WTC11 (cell line): ENCODE results near the gene FTH1. TPM values are rescaled to one million over a fixed set of nuclear protein-coding genes. Genes with fewer than 3 reads are reported as not detected.
A peak's percentile ranks its signal among the peaks of the same experiment; 100 is the strongest.
"Not testable (repeated sequence)": the region's sequence is repeated elsewhere in the genome, so short reads cannot be mapped to it uniquely, and the experiment has no call there.

Experiments
- ATAC-seq: fragments of 200-7000 bp; cut with Tn5 transposase; 2 replicates; pipeline ENCODE4 v1.10.0; 2021; ENCODE audit warnings: mild to moderate bottlenecking, moderate library complexity
- CTCF ChIA-PET: fragments of 300-600 bp; sonication (Branson Sonifier 250); formaldehyde crosslinking; loops from one replicate; lab custom pipeline; 2021; ENCODE audit warnings: antibody characterized with exemption; lab: Charles Lee
- POLR2A ChIA-PET: fragments of 350-600 bp; sonication (Branson Sonifier 250); formaldehyde crosslinking; loops from one replicate; lab custom pipeline; 2021; ENCODE audit warnings: antibody characterized with exemption; lab: Charles Lee
- DNase-seq: peaks from one replicate; pipeline ENCODE4 v3.0.0; 2021; ENCODE audit warnings: low spot score
- H3K27ac Mint-ChIP-seq: 2 replicates; pipeline ENCODE4 v1.8.0; 2021; ENCODE audit warnings: mixed read lengths
- H3K27me3 Mint-ChIP-seq: 2 replicates; pipeline ENCODE4 v1.8.0; 2021; ENCODE audit warnings: low read depth, mild to moderate bottlenecking, moderate library complexity, mixed read lengths
- H3K36me3 Mint-ChIP-seq: 2 replicates; pipeline ENCODE4 v1.8.0; 2021; ENCODE audit warnings: mixed read lengths
- H3K4me1 Mint-ChIP-seq: 2 replicates; pipeline ENCODE4 v1.8.0; 2022; ENCODE audit warnings: mixed read lengths
- H3K4me3 Mint-ChIP-seq: 2 replicates; pipeline ENCODE4 v1.8.0; 2021; ENCODE audit warnings: mild to moderate bottlenecking, moderate library complexity, mixed read lengths
- H3K9me3 Mint-ChIP-seq: 2 replicates; pipeline ENCODE4 v1.8.0; 2021; ENCODE audit warnings: mixed read lengths
- ATF1 ChIP-seq: sonication (generic); formaldehyde crosslinking; IDR thresholded peaks from 2 replicates; pipeline ENCODE4 v1.8.1; 2023; ENCODE audit warnings: mild to moderate bottlenecking, moderate library complexity, missing genetic modification reagents
- CREB1 ChIP-seq: sonication (generic); formaldehyde crosslinking; IDR thresholded peaks from 2 replicates; pipeline ENCODE4 v1.8.0; 2023; ENCODE audit warnings: mild to moderate bottlenecking, missing genetic modification reagents
- ESRRA ChIP-seq: sonication (generic); formaldehyde crosslinking; IDR thresholded peaks from 2 replicates; pipeline ENCODE4 v1.8.1; 2022; ENCODE audit warnings: mild to moderate bottlenecking, missing genetic modification reagents, borderline replicate concordance
- GABPB1 ChIP-seq: sonication (generic); formaldehyde crosslinking; IDR thresholded peaks from 2 replicates; pipeline ENCODE4 v1.8.1; 2023; ENCODE audit warnings: mild to moderate bottlenecking, missing genetic modification reagents
- MXD4 ChIP-seq: fragments of 250-450 bp; sonication (Bioruptor Pico); IDR thresholded peaks from 2 replicates; pipeline ENCODE4 v1.8.0; 2021; ENCODE audit warnings: mild to moderate bottlenecking, moderate library complexity, borderline replicate concordance
- NR1H2 ChIP-seq: sonication (generic); formaldehyde crosslinking; IDR thresholded peaks from 2 replicates; pipeline ENCODE4 v1.9.0; 2021; ENCODE audit warnings: mild to moderate bottlenecking, moderate library complexity, missing genetic modification reagents
- PRRX2 ChIP-seq: fragments of 250-450 bp; sonication (Bioruptor Pico); IDR thresholded peaks from 2 replicates; pipeline ENCODE4 v1.8.0; 2021; ENCODE audit warnings: mild to moderate bottlenecking
- SMAD3 ChIP-seq: sonication (generic); formaldehyde crosslinking; IDR thresholded peaks from 2 replicates; pipeline ENCODE4 v1.8.0; 2022; ENCODE audit warnings: missing genetic modification reagents, mild to moderate bottlenecking, borderline replicate concordance
- SOX15 ChIP-seq: fragments of 250-450 bp; sonication (Bioruptor Pico); IDR thresholded peaks from 2 replicates; pipeline ENCODE4 v1.9.0; 2021; ENCODE audit warnings: mild to moderate bottlenecking
- TEAD4 ChIP-seq: sonication (generic); formaldehyde crosslinking; IDR thresholded peaks from 2 replicates; pipeline ENCODE4 v1.8.0; 2022; ENCODE audit warnings: mild to moderate bottlenecking, missing genetic modification reagents
- ZNF263 ChIP-seq: sonication (generic); formaldehyde crosslinking; IDR thresholded peaks from 2 replicates; pipeline ENCODE4 v1.8.1; 2022; ENCODE audit warnings: low read depth, mild to moderate bottlenecking, moderate library complexity, missing genetic modification reagents
- ZNF423 ChIP-seq: fragments of 250-450 bp; sonication (Bioruptor Pico); IDR thresholded peaks from 2 replicates; pipeline ENCODE4 v2.1.2; 2022; ENCODE audit warnings: mild to moderate bottlenecking, moderate library complexity
- total RNA-seq: library from RNA; stranded (reverse); gene quantifications from 3 replicates; pipeline ENCODE4 v1.2.3, GENCODE V29; 2021
- TF ChIP-seq, protein P1 (sequence below): sonication (generic); formaldehyde crosslinking; conservative IDR thresholded peaks from 2 replicates; pipeline ENCODE4 v1.8.1; 2022; ENCODE audit warnings: mild to moderate bottlenecking, missing genetic modification reagents
- TF ChIP-seq, protein P2 (sequence below): sonication (generic); formaldehyde crosslinking; IDR thresholded peaks from 2 replicates; pipeline ENCODE4 v1.8.1; 2023; ENCODE audit warnings: mild to moderate bottlenecking, moderate library complexity, missing genetic modification reagents
- TF ChIP-seq, protein P3 (sequence below): sonication (generic); formaldehyde crosslinking; IDR thresholded peaks from 2 replicates; pipeline ENCODE4 v1.8.1; 2022; ENCODE audit warnings: mild to moderate bottlenecking, missing genetic modification reagents, moderate library complexity, borderline replicate concordance
- TF ChIP-seq, protein P4 (sequence below): sonication (generic); formaldehyde crosslinking; conservative IDR thresholded peaks from 2 replicates; pipeline ENCODE4 v1.8.1; 2023; ENCODE audit warnings: mild to moderate bottlenecking, low read depth, missing genetic modification reagents, moderate library complexity

Gene FTH1
- total RNA-seq, 1 experiment from 2014 or later = 1,108 TPM

DNA sequence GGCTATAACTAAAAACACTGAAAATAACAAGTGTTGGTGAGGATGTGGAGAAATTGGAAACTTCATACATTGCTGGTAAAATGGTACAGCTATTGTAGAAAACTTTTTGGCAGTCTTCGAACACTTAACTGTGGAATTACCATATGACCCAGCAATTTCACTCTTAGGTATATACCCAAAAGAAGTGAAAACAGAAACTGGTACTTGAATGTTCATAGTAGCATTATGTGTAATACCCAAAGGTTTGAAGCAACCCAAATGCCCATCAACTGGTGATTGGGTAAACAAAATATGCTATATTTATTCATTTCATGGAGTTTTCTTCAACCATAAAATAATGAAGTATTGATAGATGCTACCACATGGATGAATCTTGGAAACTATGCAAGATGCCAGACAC, 40.8 kb upstream of the FTH1 start (continued):
- TF ChIP-seq ZNF263 (CRISPR knock-in tag) = no peak
- TF ChIP-seq, protein P1, sequence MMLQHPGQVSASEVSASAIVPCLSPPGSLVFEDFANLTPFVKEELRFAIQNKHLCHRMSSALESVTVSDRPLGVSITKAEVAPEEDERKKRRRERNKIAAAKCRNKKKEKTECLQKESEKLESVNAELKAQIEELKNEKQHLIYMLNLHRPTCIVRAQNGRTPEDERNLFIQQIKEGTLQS (CRISPR knock-in tag) = no peak
- TF ChIP-seq ESRRA (CRISPR knock-in tag) = no peak
- TF ChIP-seq SMAD3 = no peak
- TF ChIP-seq, protein P2, sequence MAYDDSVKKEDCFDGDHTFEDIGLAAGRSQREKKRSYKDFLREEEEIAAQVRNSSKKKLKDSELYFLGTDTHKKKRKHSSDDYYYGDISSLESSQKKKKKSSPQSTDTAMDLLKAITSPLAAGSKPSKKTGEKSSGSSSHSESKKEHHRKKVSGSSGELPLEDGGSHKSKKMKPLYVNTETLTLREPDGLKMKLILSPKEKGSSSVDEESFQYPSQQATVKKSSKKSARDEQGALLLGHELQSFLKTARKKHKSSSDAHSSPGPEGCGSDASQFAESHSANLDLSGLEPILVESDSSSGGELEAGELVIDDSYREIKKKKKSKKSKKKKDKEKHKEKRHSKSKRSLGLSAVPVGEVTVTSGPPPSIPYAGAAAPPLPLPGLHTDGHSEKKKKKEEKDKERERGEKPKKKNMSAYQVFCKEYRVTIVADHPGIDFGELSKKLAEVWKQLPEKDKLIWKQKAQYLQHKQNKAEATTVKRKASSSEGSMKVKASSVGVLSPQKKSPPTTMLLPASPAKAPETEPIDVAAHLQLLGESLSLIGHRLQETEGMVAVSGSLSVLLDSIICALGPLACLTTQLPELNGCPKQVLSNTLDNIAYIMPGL (CRISPR knock-in tag) = no peak
- TF ChIP-seq NR1H2 (CRISPR knock-in tag) = no peak
- TF ChIP-seq, protein P3, sequence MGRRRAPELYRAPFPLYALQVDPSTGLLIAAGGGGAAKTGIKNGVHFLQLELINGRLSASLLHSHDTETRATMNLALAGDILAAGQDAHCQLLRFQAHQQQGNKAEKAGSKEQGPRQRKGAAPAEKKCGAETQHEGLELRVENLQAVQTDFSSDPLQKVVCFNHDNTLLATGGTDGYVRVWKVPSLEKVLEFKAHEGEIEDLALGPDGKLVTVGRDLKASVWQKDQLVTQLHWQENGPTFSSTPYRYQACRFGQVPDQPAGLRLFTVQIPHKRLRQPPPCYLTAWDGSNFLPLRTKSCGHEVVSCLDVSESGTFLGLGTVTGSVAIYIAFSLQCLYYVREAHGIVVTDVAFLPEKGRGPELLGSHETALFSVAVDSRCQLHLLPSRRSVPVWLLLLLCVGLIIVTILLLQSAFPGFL (CRISPR knock-in tag) = no peak
- no peak for TF ChIP-seq PRRX2 (CRISPR knock-in tag)
- TF ChIP-seq ZNF423 = no peak
- TF ChIP-seq, protein P4, sequence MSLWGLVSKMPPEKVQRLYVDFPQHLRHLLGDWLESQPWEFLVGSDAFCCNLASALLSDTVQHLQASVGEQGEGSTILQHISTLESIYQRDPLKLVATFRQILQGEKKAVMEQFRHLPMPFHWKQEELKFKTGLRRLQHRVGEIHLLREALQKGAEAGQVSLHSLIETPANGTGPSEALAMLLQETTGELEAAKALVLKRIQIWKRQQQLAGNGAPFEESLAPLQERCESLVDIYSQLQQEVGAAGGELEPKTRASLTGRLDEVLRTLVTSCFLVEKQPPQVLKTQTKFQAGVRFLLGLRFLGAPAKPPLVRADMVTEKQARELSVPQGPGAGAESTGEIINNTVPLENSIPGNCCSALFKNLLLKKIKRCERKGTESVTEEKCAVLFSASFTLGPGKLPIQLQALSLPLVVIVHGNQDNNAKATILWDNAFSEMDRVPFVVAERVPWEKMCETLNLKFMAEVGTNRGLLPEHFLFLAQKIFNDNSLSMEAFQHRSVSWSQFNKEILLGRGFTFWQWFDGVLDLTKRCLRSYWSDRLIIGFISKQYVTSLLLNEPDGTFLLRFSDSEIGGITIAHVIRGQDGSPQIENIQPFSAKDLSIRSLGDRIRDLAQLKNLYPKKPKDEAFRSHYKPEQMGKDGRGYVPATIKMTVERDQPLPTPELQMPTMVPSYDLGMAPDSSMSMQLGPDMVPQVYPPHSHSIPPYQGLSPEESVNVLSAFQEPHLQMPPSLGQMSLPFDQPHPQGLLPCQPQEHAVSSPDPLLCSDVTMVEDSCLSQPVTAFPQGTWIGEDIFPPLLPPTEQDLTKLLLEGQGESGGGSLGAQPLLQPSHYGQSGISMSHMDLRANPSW (CRISPR knock-in tag) = no peak

DNA sequence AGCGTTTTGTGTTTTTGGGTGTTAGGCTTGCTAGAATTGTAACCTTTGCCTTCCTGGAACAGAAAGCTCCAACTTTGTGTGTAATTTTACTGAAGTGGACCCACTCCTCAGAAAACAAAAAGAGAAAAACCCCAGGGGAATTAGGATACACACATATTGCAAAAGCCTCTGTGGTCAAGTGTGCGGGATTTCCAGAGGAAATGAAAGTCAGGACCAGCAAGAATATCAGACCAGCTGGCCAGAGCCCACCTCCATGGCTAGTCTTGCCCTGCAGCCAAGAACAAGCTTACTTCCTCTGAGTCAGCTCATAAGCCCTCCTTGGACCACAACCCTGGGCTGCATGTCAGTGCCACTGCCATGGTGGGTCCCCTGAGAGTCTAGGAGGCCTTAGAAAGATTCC, 37.0 kb upstream of the FTH1 start:
- H3K27ac Mint-ChIP-seq = no peak overlapping the region
- H3K36me3 Mint-ChIP-seq = peaks cover 5% of the 10 kb centered on the region
- DNase-seq = no peak
- ATAC-seq = no peak
- peaks cover 14% of the 10 kb centered on the region for H3K4me1 Mint-ChIP-seq
- ChIA-PET CTCF (interaction anchor here (1.5 kb wide), 1 partner anchor 78 kb away, joined by 4 read pairs; no protein-coding TSS in a partner anchor), POLR2A (no interaction called here)
- H3K4me3 Mint-ChIP-seq = no peak overlapping the region
- TF ChIP-seq MXD4 (CRISPR knock-in tag) = no peak
- TF ChIP-seq, all 79 proteins: peak for 0
- H3K27me3 Mint-ChIP-seq = no peaks in the 10 kb centered on the region; the same call in none of the 2 replicates
- peaks cover 6% of the 10 kb centered on the region for H3K9me3 Mint-ChIP-seq

DNA sequence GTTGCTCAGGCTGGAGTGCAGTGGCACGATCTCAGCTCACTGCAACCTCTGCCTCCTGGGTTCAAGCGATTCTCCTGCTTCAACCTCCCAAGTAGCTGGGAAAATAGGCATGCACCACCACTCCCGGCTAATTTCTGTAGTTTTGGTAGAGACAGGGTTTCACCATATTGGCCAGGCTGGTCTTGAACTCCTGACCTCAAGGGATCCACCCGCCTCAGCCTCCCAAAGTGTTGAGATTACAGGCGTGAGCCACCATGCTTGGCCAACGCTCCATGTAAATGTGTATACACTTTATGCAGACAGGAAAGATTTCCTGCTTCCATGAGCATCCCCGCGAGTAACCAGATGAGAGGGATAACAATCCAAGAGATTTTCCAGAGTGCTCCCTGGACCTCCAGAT, 34.8 kb upstream of the FTH1 start:
- POLR2A ChIA-PET, H3K27me3 Mint-ChIP-seq, H3K4me3 Mint-ChIP-seq, DNase-seq, ATAC-seq, H3K27ac Mint-ChIP-seq: not testable (repeated sequence)
- CTCF ChIA-PET = interaction anchor here (1.4 to 1.6 kb wide), 3 partner anchors 78 to 104 kb away, joined by 4 to 6 read pairs (median 5); no protein-coding TSS in a partner anchor
- peaks cover 23% of the 10 kb centered on the region for H3K4me1 Mint-ChIP-seq
- H3K9me3 Mint-ChIP-seq = peaks cover 14% of the 10 kb centered on the region
- H3K36me3 Mint-ChIP-seq = peaks cover 17% of the 10 kb centered on the region

DNA sequence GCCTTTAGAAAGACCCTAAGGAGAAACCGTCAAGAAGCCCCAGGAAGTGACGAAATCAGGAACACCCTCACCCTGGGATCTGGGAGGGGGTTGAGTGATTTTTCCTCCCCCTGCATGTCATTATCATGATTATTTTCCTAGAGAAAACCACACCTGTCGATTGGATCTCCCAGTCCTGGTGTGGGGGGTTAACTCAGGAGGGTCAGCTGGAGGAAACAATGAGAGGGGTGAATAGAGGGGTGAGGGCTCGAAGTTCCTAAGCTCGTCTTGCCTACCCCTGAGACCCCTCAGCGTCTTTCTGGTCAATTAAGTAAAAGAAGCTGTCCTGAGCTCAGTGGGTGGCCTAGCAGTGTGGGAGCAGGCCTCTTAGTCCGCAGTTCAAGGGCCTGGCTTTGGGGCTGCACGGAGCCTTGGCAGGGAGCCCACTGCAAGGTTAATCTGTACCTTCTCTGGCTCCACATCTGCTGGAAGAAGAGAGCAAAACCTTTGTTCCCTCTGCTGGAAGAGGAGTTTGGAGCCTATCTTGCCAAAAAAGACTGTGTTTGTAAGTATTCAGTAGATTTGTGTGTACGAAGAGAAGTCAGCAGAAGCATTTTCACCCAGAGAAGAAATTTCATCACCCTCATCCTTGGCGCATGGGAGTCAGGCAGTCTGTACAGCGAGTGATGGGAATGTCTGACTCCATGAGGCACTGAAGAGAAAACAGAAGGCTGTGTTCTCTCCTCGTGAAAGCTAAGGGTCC, 34.2 kb upstream of the FTH1 start:
- H3K9me3 Mint-ChIP-seq = peaks cover 14% of the 10 kb centered on the region
- TF ChIP-seq SOX15 (no peak), TEAD4 (CRISPR knock-in tag) (no peak), ATF1 (CRISPR knock-in tag) (no peak), GABPB1 (CRISPR knock-in tag) (peak; percentile 84), CREB1 (no peak)
- TF ChIP-seq, all 79 proteins: peak for 1
- no peaks in the 10 kb centered on the region; the same call in none of the 2 replicates for H3K27me3 Mint-ChIP-seq
- H3K27ac Mint-ChIP-seq = no peak overlapping the region
- DNase-seq (no peak), ATAC-seq (peak; percentile 43)
- ChIA-PET CTCF (interaction anchor here (1.4 to 1.6 kb wide), 3 partner anchors 78 to 103 kb away, joined by 4 to 6 read pairs (median 5); no protein-coding TSS in a partner anchor), POLR2A (no interaction called here)
- H3K4me3 Mint-ChIP-seq = no peak overlapping the region
- peaks cover 17% of the 10 kb centered on the region for H3K36me3 Mint-ChIP-seq
- H3K4me1 Mint-ChIP-seq = peaks cover 23% of the 10 kb centered on the region
